GM12891 (cell line): ENCODE data around the gene SAMD8.

Source experiments
- PAX5 ChIP-seq: IDR thresholded peaks from 2 replicates; pipeline ENCODE4 v1.6.1; 2011; ENCODE audit warnings: low read length, moderate library complexity, mild to moderate bottlenecking; ENCODE audit not compliant: insufficient read depth, severe bottlenecking
- POLR2A ChIP-seq: IDR thresholded peaks from 2 replicates; pipeline ENCODE4 v1.6.1; 2011; ENCODE audit warnings: low read depth, low read length, control low read depth
- POLR2AphosphoS5 ChIP-seq: IDR thresholded peaks from 2 replicates; pipeline ENCODE4 v1.6.1; 2011; ENCODE audit warnings: low read depth, low read length, control low read depth
- POU2F2 ChIP-seq: IDR thresholded peaks from 2 replicates; pipeline ENCODE4 v1.6.1; 2011; ENCODE audit warnings: low read depth, mild to moderate bottlenecking, control low read depth, low read length, moderate library complexity
- SPI1 ChIP-seq: IDR thresholded peaks from 2 replicates; pipeline ENCODE4 v1.6.1; 2011; ENCODE audit warnings: low read depth, low read length, control low read depth
- TAF1 ChIP-seq: IDR thresholded peaks from 2 replicates; pipeline ENCODE4 v1.6.1; 2011; ENCODE audit warnings: low read depth, low read length, control low read depth

DNA sequence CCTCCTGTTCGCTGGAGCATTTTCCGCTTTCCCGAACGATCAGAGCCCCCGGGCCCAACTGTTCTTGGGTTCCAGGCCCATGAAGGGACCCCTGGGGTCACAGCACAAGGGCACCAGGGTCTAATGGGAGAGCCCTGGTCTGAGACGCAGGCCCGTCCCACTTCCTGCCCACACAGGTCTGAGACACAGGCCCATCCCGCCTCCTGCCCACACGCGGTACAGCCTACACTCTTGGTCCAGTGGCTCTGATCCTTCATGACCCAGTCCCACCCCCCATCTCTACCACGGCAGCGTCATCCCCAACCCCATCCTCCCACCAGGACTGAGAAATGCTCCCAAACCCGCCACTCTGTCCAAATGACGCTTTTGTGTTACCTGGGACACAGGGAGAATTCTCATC lies 38.7 kb upstream of the SAMD8 start:
- TF ChIP-seq POLR2A (no peak), POLR2AphosphoS5 (no peak), POU2F2 (no peak), TAF1 (no peak), SPI1 (no peak), PAX5 (no peak)
